Mucosa of rectum (tissue), 2 donors: ENCODE data around the gene CRTAC1.
A peak's percentile ranks its signal among the peaks of the same experiment; 100 is the strongest.
"Not testable (repeated sequence)": the region's sequence is repeated elsewhere in the genome, so short reads cannot be mapped to it uniquely, and the experiment has no call there.

Experiments used
- H3K27ac ChIP-seq, 2 donors: one replicate each; pipeline ENCODE4 v1.7.0; 2013; ENCODE audit warnings: inconsistent platforms in 2 of 2, low read depth in 2 of 2, low read length in 2 of 2
- H3K27me3 ChIP-seq, 2 donors: one replicate each; pipeline ENCODE4 v1.7.0; 2013; ENCODE audit warnings: low read length in 2 of 2; ENCODE audit not compliant: control insufficient read depth in 2 of 2, insufficient read depth in 2 of 2
- H3K36me3 ChIP-seq, 2 donors: one replicate each; pipeline ENCODE4 v1.7.0; 2013; ENCODE audit warnings: low read length in 2 of 2; ENCODE audit not compliant: control insufficient read depth in 2 of 2, insufficient read depth in 2 of 2
- H3K4me1 ChIP-seq, 2 donors: one replicate each; pipeline ENCODE4 v1.7.0; 2013; ENCODE audit warnings: low read length in 2 of 2, mild to moderate bottlenecking in 1 of 2; ENCODE audit not compliant: control insufficient read depth in 2 of 2, insufficient read depth in 2 of 2
- H3K4me3 ChIP-seq, 2 donors: one replicate each; pipeline ENCODE4 v1.7.0; 2013; ENCODE audit warnings: low read length in 2 of 2
- H3K9ac ChIP-seq, 2 donors: one replicate each; pipeline ENCODE4 v1.7.0; 2013; ENCODE audit warnings: low read length in 2 of 2, low read depth in 1 of 2, mild to moderate bottlenecking in 1 of 2
- H3K9me3 ChIP-seq, 2 donors: one replicate each; pipeline ENCODE4 v1.7.0; 2013; ENCODE audit warnings: low read length in 2 of 2; ENCODE audit not compliant: control insufficient read depth in 2 of 2
- donor health status: healthy.
- donor health status: Normal muscosa, but diverticular disease.

Gene CRTAC1

GRCh38 chr10:97850446-97850845 lies 180.0 kb downstream of the CRTAC1 start:
- peaks cover 4% of the 10 kb centered on the region in 2 donors for H3K4me1 ChIP-seq
- no peaks in the 10 kb centered on the region for H3K9me3 ChIP-seq
- H3K27ac ChIP-seq, result no peak overlapping the region
- no peaks in the 10 kb centered on the region for H3K36me3 ChIP-seq
- peak overlapping the region in 1 of 2 donors; percentile 20 for H3K4me3 ChIP-seq
- H3K27me3 ChIP-seq, result peaks cover 11 to 17% of the 10 kb centered on the region in 2 donors
- no peak overlapping the region for H3K9ac ChIP-seq

GRCh38 chr10:97849687-97850402 lies 180.6 kb downstream of the CRTAC1 start, which contains the start of gene GOLGA7B:
TSS of gene GOLGA7B (plus strand) at chr10:97849843. CDS start at chr10:97850304, 461 bp downstream.
- Histone ChIP-seq H3K9ac (no peak within 1 kb of the TSS), H3K4me3 (peak within 1 kb of the TSS; percentile 55 to 62), H3K9me3 (no peaks in the 10 kb centered on the region), H3K4me1 (peaks cover 2 to 4% of the 10 kb centered on the region in 2 donors), H3K36me3 (no peaks in the 10 kb centered on the region), H3K27me3 (peaks cover 11 to 17% of the 10 kb centered on the region in 2 donors), H3K27ac (peak within 1 kb of the TSS in 1 of 2 donors; percentile 1)

- Histone ChIP-seq H3K4me3 (peak overlapping the region; percentile 55 to 62), H3K27ac (peak overlapping the region in 1 of 2 donors; percentile 1), H3K9ac (no peak overlapping the region), H3K27me3 (peaks cover 11 to 17% of the 10 kb centered on the region in 2 donors), H3K4me1 (peaks cover 2 to 4% of the 10 kb centered on the region in 2 donors), H3K36me3 (no peaks in the 10 kb centered on the region), H3K9me3 (no peaks in the 10 kb centered on the region)
Observed at GRCh38 chr10:97849103-97849686, 181.2 kb downstream of the CRTAC1 start.

- H3K9me3 ChIP-seq, result no peaks in the 10 kb centered on the region
- H3K4me1 ChIP-seq, result no peaks in the 10 kb centered on the region
- H3K27ac ChIP-seq, result no peak overlapping the region
- H3K27me3 ChIP-seq, result peaks cover 0 to 3% of the 10 kb centered on the region in 2 donors
- no peak overlapping the region for H3K9ac ChIP-seq
- no peaks in the 10 kb centered on the region for H3K36me3 ChIP-seq
- no peak overlapping the region for H3K4me3 ChIP-seq
Observed at GRCh38 chr10:97844678-97845077, 185.7 kb downstream of the CRTAC1 start.

- not testable (repeated sequence) for H3K27me3 ChIP-seq, H3K4me3 ChIP-seq, H3K9ac ChIP-seq, H3K9me3 ChIP-seq, H3K36me3 ChIP-seq, H3K4me1 ChIP-seq, H3K27ac ChIP-seq
Observed at GRCh38 chr10:97843972-97844371, 186.4 kb downstream of the CRTAC1 start.

GRCh38 chr10:97843281-97843671 lies 187.1 kb downstream of the CRTAC1 start:
- H3K27me3 ChIP-seq, result peaks cover 0 to 3% of the 10 kb centered on the region in 2 donors
- no peak overlapping the region for H3K9ac ChIP-seq
- no peaks in the 10 kb centered on the region for H3K9me3 ChIP-seq

GRCh38 chr10:97842656-97843280 lies 187.7 kb downstream of the CRTAC1 start:
- H3K36me3 ChIP-seq, result no peaks in the 10 kb centered on the region
- H3K4me3 ChIP-seq, result no peak overlapping the region
- H3K9ac ChIP-seq, result no peak overlapping the region
- H3K27ac ChIP-seq, result no peak overlapping the region
- no peaks in the 10 kb centered on the region for H3K4me1 ChIP-seq
- no peaks in the 10 kb centered on the region for H3K9me3 ChIP-seq
- peaks cover 0 to 3% of the 10 kb centered on the region in 2 donors for H3K27me3 ChIP-seq

More at GRCh38 chr10:97843281-97843671, 187.1 kb downstream of the CRTAC1 start:
- H3K27ac ChIP-seq, result no peak overlapping the region
- no peaks in the 10 kb centered on the region for H3K36me3 ChIP-seq
- H3K4me3 ChIP-seq, result no peak overlapping the region
- no peaks in the 10 kb centered on the region for H3K4me1 ChIP-seq

- not testable (repeated sequence) for H3K9ac ChIP-seq
Observed at GRCh38 chr10:97842114-97842513, 188.3 kb downstream of the CRTAC1 start.

GRCh38 chr10:97841166-97841565 lies 189.3 kb downstream of the CRTAC1 start:
- H3K36me3 ChIP-seq, H3K27ac ChIP-seq, H3K27me3 ChIP-seq, H3K4me1 ChIP-seq, H3K4me3 ChIP-seq, H3K9ac ChIP-seq, H3K9me3 ChIP-seq: not testable (repeated sequence)

More at GRCh38 chr10:97842114-97842513, 188.3 kb downstream of the CRTAC1 start:
- H3K9me3 ChIP-seq, H3K4me1 ChIP-seq, H3K4me3 ChIP-seq, H3K27me3 ChIP-seq, H3K27ac ChIP-seq, H3K36me3 ChIP-seq: not testable (repeated sequence)

- Histone ChIP-seq H3K27me3 (no peaks in the 10 kb centered on the region), H3K4me3 (no peak overlapping the region), H3K9me3 (peaks cover 0 to 2% of the 10 kb centered on the region in 2 donors), H3K36me3 (no peaks in the 10 kb centered on the region), H3K9ac (no peak overlapping the region), H3K4me1 (no peaks in the 10 kb centered on the region), H3K27ac (no peak overlapping the region)
Observed at GRCh38 chr10:97838091-97838490, 192.3 kb downstream of the CRTAC1 start.
